Activated CD8-positive, alpha-beta memory T cell treated with anti-CD3 and anti-CD28 coated beads, Interleukin-2, amount 50 U/mL, for 48 hours (primary cell): Measurements from ENCODE around the gene CELF2.
"Not testable (repeated sequence)": the region's sequence is repeated elsewhere in the genome, so short reads cannot be mapped to it uniquely, and the experiment has no call there.

Source experiments
- DNase-seq: peaks from one replicate; pipeline ENCODE4 v3.0.0-alpha.2; 2020

CELF2 gene

DNA sequence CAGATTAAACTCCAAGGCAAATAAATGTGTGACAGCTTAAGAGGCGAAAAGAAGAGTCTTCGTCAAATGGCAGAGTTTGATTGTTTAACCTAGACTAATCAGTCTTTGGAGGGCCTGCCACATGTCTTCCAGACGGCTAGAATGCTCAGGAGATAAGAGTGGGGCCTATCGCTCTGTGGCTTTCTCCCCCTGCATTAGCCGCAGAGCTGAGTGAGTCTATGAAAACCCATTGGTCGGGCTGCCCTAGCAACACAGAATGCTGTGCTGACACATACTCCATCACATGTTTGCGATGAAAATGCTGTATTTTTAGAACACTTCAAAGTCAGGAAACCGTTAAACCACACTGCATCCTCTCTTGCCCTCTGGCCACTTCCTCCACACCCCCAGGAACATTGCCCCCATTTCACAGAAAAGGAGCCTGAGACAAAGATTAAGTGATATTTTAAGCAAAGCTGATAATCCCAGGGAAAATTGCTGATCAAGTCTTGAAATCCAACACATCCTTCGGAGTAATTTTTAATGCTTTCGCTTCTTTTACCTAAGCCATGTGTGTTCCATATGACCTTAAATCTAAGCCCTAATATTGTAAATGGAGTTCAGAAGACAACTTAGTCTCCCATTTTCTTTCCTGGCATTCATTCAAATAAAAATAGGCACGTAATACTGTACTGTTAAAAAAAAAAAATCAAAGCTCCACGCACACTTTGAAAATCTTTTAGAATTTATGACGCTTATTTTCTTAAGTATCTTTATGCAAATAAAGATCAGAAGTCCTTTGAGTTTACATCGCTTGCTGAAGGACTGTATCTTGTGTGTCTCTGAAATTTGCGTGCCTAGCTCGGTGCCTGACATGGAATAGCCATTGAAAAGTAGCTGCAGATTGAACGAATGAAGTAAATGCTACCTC, 161.2 kb downstream of the CELF2 start:
- DNase-seq = peak; percentile 83

DNA sequence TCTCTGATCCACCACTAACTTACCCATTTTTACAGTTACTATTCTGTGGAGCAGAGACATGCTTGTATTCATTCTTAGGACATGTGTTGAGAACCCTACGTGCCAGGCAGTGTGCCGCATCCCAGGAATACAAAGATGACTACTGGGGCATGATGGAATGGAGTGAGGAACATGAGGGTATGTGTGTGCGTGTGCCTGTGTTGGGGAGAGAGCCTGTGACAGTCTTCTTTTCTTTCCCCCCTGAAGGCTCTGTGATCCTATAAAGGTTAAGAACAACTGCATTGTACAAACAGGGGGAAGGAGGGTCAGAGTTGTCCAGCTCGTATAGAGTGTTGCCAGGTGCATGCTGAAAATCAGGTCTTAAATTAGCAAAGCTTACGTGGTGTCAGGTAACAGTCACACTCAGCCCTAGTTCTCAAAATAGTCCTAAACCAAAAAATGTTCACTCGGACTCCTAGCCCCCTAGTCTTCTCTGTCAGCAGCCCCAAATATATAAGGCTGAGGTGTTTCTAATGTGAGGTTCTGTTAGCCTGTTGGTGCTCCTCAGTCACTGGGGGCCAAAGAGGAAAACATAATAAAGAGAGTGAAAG, 161.9 kb downstream of the CELF2 start:
- no peak for DNase-seq

DNA sequence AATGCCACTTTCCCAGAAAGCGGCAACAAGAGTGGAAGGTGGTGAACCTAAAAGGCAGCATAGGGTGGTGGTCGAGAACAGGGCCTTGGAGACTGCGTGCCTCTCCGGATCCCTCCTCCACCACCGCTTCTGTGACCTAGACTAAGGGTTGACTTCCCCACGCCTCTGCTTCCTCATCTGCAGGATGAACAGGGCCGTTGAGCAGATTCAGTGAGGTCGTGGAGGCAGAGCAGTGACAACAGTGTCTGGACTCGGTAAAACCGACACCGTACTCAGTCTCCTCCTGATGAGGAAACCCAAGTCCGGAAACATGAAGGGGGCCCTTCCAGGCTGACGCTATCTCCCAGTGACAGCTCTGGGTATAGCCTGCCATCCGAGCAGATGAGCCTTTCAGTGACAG, 162.6 kb downstream of the CELF2 start:
- DNase-seq = peak; percentile 78

DNA sequence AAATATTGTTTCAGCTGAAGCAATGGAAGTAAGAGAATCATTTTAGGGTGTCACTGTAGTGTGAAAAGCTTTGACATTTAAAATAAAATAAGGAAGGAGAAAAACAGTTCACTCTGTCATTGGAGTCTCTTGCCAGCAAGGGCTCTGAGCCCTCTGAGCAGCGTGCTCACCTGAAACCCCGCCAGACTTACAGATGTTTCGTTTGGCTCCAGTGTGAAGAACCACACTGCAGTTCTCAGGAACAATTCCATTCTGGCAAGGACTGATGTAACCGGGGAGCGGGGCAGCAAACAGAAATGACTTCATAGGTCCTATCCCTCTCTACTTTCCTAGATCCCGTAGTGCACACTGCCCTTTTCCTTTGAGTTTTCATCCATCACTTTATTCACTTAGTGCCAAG, 164.3 kb downstream of the CELF2 start:
- DNase-seq = no peak

GRCh38 chr10:11183015-11183414, 165.3 kb downstream of the CELF2 start:
- no peak for DNase-seq

- DNase-seq = no peak
Observed at GRCh38 chr10:11184093-11184492, 166.4 kb downstream of the CELF2 start.

- DNase-seq = not testable (repeated sequence)
Observed at GRCh38 chr10:11185128-11185665, 167.5 kb downstream of the CELF2 start.

DNA sequence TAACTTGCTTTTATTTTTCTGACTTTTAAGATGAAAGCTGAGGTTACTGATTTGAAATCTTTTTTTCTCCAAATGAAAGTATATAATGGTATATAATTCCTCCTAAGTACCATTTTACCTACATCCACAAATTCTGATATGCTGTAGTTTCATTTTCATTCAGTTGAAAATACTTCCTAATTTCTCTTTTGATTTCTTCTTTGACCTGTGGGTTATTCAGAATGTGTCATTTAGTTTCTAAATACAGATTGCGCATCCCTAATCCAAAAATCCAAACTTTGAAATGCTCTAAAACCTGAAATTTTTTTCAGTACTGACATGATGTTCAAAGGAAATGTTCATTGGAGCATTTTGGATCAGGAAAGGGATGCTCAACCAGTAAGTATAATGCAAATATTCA, 168.7 kb downstream of the CELF2 start:
- DNase-seq = no peak

DNA sequence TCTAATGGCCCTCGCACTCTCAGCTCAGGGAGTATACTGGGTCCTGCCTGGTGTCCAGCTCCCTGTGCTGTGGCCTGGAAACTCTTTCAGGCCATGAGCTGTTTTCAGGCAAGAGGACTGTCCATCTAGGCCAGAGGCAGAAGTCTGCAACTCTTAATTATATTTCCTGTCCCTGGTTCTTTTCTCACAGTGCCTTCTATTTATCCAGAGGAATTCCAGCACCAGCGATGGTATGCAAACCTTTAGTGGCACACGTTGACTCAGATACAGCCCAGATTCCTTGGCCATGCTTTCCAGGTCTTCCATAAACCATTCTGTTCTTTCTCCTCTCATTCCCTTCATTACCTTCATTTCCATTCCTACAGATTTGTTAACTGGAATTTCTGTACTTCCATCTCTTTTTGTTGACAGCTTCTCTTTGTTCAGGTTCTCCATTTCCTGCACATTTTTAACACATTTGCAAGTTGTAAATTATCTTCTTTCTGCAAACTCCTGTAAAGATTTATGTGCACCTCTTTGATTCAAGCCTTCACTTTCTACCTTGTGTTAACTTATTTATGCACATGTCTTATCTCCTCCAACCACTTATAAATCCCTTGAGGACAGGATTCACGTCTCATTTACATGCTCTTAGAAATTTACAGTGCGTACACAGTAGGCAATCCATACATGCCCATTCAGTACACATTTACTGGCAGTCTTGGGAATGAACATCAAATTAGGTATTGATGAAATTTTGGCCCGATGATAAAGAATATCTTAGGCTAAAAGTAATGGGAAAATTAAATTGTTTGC, 172.1 kb downstream of the CELF2 start:
- DNase-seq = no peak

GRCh38 chr10:11191190-11191589, 173.5 kb downstream of the CELF2 start:
- no peak for DNase-seq

DNA sequence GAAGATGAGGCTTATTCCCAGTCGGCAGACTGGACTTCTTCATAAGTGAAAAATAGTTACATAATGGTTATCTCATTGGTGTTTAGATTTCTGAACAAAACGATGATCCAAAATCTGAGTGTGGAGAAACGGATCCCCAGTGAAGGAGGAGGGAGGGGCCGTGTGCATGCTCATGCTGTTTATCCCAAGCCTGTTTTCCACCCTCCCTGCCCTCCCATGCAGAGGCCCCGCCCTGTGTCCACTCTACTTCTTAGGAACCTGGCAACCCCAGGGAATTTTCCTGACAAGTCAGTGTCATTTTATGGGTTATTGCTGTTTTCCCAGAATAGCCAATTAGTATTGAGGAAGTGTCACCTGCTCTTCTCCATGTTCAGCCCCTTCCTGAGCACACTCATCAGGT, 174.0 kb downstream of the CELF2 start:
- no peak for DNase-seq

DNA sequence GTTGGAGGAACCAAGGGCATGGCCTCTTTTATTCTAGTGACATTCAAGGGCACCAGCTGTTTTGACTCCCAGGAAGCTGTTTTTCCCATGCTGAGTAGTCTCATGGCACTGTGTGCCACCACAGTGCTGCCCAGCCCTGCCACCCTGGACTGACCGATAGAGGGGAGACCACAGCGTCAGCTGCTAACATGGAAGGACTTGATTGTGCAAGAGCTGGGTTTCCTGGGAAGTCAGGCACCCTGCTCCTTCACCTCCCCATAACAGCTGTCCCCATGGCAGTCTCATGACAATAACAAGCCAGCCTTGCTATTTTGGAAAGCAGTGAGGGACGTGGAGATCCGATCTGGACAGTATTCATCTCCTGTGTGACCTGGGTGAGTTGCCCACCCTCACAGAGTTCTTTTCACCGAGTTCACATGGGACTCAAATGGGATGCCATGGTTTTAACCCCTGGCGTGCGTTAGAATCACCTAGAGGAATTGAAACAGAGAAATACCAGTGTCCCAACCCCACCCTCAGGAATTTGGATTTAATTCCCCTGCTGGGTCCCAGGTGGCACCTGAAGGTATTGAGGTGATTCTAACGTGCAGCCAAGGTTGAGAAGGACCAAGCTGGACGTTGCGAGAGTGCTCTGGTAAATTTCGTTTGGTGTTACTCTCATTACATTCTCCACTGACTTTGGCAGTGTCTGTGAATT, 174.8 kb downstream of the CELF2 start:
- DNase-seq = no peak

GRCh38 chr10:11193001-11193551, 175.4 kb downstream of the CELF2 start:
- no peak for DNase-seq

DNA sequence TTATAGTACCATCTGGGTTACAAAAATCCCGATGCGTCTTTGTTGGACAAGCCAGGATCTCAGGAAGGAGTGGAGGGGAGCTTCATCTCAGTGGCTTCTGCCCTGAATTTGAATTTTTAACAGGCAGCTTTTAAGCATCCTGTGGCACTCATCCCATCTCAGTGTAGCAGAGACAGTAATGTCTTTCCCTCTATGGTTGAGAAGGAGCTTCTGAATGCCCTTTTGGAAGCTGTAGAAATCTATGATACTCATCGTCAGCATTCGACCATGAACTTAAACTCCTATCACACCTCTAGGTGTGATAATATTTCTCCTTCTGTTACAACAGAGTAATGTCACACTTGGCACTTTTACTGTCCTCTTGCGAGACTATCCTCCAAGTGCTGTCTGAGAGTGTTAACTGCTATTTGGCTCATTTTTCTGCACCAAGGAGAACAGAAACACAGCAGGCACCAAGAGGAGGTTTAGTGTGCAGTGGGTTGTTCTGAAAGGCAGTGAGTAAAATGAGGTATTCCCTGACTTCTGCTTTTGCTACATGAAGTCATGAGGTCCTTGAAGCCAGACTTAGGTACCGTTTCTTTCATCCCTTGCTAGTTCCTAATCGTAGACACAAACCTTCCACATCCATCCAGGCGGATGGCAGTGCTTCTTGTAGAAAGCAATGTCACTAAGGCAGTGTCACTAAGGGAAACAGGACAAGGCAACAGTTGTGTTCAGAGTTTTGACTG, 177.4 kb downstream of the CELF2 start:
- DNase-seq = no peak

GRCh38 chr10:11195623-11196022, 178.0 kb downstream of the CELF2 start:
- no peak for DNase-seq

DNA sequence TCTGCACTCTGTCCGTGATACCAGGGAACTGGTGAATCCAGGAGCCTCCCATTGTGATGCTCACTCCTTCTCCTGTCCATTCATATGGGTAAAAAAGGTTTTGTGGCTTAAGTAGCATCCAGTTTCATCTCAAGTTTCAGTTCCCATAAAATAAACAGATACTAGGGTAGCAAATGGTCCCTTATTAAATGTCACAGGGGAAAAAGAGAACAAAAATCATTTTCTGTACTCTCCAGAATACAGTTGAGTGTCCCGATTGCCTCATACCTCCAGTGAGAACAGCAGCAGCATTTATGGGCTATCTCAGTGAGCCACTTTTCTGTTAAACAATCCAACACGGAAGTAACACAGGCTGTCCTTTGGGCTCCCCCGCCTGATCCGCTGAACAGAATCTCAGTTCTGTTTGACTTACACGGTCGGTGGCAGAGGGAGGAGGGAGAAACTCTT, 179.6 kb downstream of the CELF2 start:
- no peak for DNase-seq

GRCh38 chr10:11197878-11198277, 180.2 kb downstream of the CELF2 start:
- no peak for DNase-seq

- no peak for DNase-seq
Observed at GRCh38 chr10:11201911-11202310, 184.2 kb downstream of the CELF2 start.

GRCh38 chr10:11204351-11204942, 186.8 kb downstream of the CELF2 start:
- DNase-seq = no peak

DNA sequence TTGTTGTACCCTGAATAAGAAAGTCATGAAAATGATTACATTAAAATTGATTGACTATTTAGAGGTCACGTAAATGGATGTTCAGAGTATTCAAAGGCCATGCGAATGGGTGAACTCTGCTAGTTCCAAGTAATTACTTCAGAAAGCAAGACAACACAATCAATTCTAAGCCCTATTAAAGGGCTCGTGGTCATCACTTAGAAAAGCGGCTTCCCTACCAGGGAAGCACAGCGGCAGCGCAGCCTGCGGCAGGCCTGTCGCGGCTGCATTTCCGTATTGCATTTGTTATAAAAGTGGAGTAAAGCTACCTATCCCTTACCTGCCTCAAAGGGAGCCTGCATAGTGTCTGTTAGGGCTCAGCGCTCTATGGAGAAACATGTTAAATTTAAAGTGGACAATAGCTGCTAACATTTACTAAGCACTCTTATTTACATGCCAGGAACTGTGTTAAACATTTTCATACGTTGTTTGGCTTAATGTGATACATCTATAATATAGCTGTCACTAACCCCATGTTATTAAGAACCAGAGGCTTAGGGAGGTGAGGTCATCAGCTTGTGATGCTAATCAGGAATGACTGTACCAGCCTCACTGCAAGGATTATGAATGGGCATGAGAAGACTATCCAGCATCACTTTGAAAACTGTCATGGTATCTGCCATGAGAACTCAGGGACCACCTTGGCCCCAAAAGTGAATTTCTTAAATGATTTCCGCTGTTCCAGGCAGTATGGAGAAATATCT, 187.5 kb downstream of the CELF2 start:
- no peak for DNase-seq
